K562 (cell line): ENCODE data around the gene RTL10. TPM values are rescaled to one million over a fixed set of nuclear protein-coding genes. Genes with fewer than 3 reads are reported as not detected.

Source experiments
- ATF7 ChIP-seq: fragments of 450-650 bp; IDR thresholded peaks from 2 replicates; pipeline ENCODE4 v1.7.1; 2014; ENCODE audit warnings: mild to moderate bottlenecking, moderate library complexity
- C11orf30 ChIP-seq: fragments of 450-650 bp; IDR thresholded peaks from 2 replicates; pipeline ENCODE4 v1.6.1; 2016; ENCODE audit warnings: low read depth, mild to moderate bottlenecking
- ETV6 ChIP-seq, 3 experiments: fragments of 150-350 bp in 1 of 3; sonication (generic) in 1 of 3; formaldehyde crosslinking in 1 of 3; IDR thresholded peaks; 2 replicates each; pipeline versions ENCODE4 v1.6.1 to v1.8.0; 2014 to 2022; ENCODE audit warnings: borderline replicate concordance in 2 of 3, low read depth in 2 of 3, antibody characterized with exemption in 1 of 3, low read length in 1 of 3, mild to moderate bottlenecking in 1 of 3, missing genetic modification reagents in 1 of 3
- FIP1L1 ChIP-seq: fragments of 200-400 bp; formaldehyde crosslinking; IDR thresholded peaks from 2 replicates; pipeline ENCODE4 v1.6.1; 2018; ENCODE audit warnings: mild to moderate bottlenecking, low read depth, low read length; ENCODE audit not compliant: poor library complexity, severe bottlenecking
- GABPA ChIP-seq: fragments of 200-800 bp; sonication (Bioruptor generic); conservative IDR thresholded peaks from 2 replicates; pipeline ENCODE4 v1.6.1; 2016; ENCODE audit warnings: low read depth, missing genetic modification characterization, missing compliant biosample characterization
- MYNN ChIP-seq, 2 experiments: sonication (generic); formaldehyde crosslinking in 1 of 2; IDR thresholded peaks; 2 replicates each; pipeline versions ENCODE4 v1.5.0 to v1.6.1; 2016 to 2020; ENCODE audit warnings: antibody characterized with exemption in 1 of 2, missing genetic modification reagents in 1 of 2
- NFE2 ChIP-seq: IDR thresholded peaks from 2 replicates; pipeline ENCODE4 v1.6.1; 2014; ENCODE audit warnings: antibody characterized with exemption, low read depth
- NUFIP1 ChIP-seq: fragments of 450-650 bp; IDR thresholded peaks from 2 replicates; pipeline ENCODE4 v1.6.1; 2018; ENCODE audit not compliant: partially characterized antibody
- POLR2AphosphoS2 ChIP-seq: IDR thresholded peaks from 2 replicates; pipeline ENCODE4 v1.6.1; 2012; ENCODE audit warnings: low read length, improper control_type of control experiment
- POLR3G ChIP-seq: IDR thresholded peaks from 2 replicates; pipeline ENCODE4 v1.6.1; 2011; ENCODE audit not compliant: insufficient read length, insufficient replicate concordance; ENCODE audit errors: extremely low read depth
- SMARCE1 ChIP-seq: fragments of 450-650 bp; IDR thresholded peaks from 2 replicates; pipeline ENCODE4 v1.7.1; 2016; ENCODE audit warnings: mild to moderate bottlenecking
- SREBF2 ChIP-seq: sonication (generic); formaldehyde crosslinking; IDR thresholded peaks from 2 replicates; pipeline ENCODE4 v1.4.0; 2020; ENCODE audit warnings: mild to moderate bottlenecking, missing genetic modification reagents
- TAL1 ChIP-seq: fragments of 450-650 bp; IDR thresholded peaks from 2 replicates; pipeline ENCODE4 v1.6.1; 2016; ENCODE audit warnings: mild to moderate bottlenecking
- polyA plus RNA-seq, 8 experiments: library from polyadenylated mRNA; depleted of rRNA in 4 of 8; stranded (reverse) in 5 of 8; unstranded in 3 of 8; fragments of >200 nt; fragmentation: Nextera tagmentation in 2 of 8; fragmentation: Illumina TruSeq in 1 of 8; extraction: Ambion mirVana in 2 of 8; extraction: Trizol in 1 of 8; gene quantifications; 2 replicates each; pipeline versions ENCODE4 v1.2.1 to v1.2.3, GENCODE V29; 2011 to 2014; ENCODE audit warnings: inconsistent platforms in 1 of 8, missing spikeins in 1 of 8
- total RNA-seq, 7 experiments: library from RNA; depleted of rRNA in 6 of 7; stranded (reverse); fragments of >200 nt in 6 of 7; fragmentation: Illumina TruSeq in 2 of 7; extraction: Trizol in 2 of 7; gene quantifications; 2 replicates each; pipeline versions ENCODE4 v1.2.1 to v1.2.3, GENCODE V29; 2011 to 2021; ENCODE audit warnings: low replicate concordance in 1 of 7
- TF ChIP-seq, protein P1 (sequence below): fragments of 150-350 bp; IDR thresholded peaks from 2 replicates; pipeline ENCODE4 v1.6.1; 2014; ENCODE audit warnings: low read depth, mild to moderate bottlenecking, low read length, borderline replicate concordance
- TF ChIP-seq, protein P2 (sequence below): fragments of 250-450 bp; sonication (Bioruptor Pico); IDR thresholded peaks from 2 replicates; pipeline ENCODE4 v1.8.0; 2021; ENCODE audit warnings: mild to moderate bottlenecking, moderate library complexity
- TF ChIP-seq, protein P3 (sequence below): fragments of 450-650 bp; IDR thresholded peaks from 2 replicates; pipeline ENCODE4 v1.6.1; 2016; ENCODE audit warnings: missing biosample characterization, missing genetic modification characterization
- TF ChIP-seq, protein P4 (sequence below): fragments of 450-650 bp; IDR thresholded peaks from 2 replicates; pipeline ENCODE4 v1.6.1; 2014; ENCODE audit warnings: low read depth, mild to moderate bottlenecking, moderate library complexity, borderline replicate concordance
- TF ChIP-seq, protein P5 (sequence below): fragments of 200-800 bp; sonication (Bioruptor generic); IDR thresholded peaks from 2 replicates; pipeline ENCODE4 v1.6.1; 2017; ENCODE audit warnings: missing genetic modification characterization, missing compliant biosample characterization

RTL10 gene
- total and polyA plus RNA-seq, 9 of the 15 experiments (the other 6 are each of a cell fraction or from before 2014, with no cell fraction given): 19.8 to 75.5 (median 32.5) TPM

DNA sequence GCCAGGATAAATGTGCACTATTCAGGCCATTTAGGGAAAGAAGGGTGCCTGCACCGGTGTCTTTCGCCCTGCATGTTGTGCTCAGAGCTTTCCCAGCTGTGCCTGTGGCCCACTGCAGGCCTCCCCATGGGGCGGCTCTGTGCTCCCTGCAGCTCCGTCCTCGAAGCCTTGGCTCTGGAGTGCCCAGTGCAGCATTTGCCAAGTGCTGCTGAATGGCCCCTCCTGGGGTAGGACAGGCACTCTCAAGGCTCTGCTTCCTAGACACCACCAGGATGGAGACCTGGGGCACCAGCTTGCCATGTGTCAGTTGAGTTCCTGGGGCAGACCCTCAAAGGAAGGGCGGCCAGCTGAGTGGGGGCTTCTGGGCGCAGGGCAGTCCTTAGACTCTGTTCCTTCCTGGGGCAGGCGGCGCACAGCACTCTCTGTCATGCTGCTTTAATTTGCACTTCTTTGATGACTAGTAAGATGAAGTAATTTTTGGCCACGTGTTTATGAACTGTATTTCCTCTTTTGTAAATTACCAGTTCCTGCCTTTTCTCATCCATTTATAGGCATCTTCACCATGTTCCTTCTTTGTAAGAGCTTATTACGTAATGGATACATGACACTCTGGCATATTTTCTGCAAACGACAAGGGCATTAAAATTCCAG is 32.1 kb upstream of the RTL10 start (continued):
- TF ChIP-seq, protein P1, sequence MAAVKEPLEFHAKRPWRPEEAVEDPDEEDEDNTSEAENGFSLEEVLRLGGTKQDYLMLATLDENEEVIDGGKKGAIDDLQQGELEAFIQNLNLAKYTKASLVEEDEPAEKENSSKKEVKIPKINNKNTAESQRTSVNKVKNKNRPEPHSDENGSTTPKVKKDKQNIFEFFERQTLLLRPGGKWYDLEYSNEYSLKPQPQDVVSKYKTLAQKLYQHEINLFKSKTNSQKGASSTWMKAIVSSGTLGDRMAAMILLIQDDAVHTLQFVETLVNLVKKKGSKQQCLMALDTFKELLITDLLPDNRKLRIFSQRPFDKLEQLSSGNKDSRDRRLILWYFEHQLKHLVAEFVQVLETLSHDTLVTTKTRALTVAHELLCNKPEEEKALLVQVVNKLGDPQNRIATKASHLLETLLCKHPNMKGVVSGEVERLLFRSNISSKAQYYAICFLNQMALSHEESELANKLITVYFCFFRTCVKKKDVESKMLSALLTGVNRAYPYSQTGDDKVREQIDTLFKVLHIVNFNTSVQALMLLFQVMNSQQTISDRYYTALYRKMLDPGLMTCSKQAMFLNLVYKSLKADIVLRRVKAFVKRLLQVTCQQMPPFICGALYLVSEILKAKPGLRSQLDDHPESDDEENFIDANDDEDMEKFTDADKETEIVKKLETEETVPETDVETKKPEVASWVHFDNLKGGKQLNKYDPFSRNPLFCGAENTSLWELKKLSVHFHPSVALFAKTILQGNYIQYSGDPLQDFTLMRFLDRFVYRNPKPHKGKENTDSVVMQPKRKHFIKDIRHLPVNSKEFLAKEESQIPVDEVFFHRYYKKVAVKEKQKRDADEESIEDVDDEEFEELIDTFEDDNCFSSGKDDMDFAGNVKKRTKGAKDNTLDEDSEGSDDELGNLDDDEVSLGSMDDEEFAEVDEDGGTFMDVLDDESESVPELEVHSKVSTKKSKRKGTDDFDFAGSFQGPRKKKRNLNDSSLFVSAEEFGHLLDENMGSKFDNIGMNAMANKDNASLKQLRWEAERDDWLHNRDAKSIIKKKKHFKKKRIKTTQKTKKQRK: no peak
- TF ChIP-seq, protein P2, sequence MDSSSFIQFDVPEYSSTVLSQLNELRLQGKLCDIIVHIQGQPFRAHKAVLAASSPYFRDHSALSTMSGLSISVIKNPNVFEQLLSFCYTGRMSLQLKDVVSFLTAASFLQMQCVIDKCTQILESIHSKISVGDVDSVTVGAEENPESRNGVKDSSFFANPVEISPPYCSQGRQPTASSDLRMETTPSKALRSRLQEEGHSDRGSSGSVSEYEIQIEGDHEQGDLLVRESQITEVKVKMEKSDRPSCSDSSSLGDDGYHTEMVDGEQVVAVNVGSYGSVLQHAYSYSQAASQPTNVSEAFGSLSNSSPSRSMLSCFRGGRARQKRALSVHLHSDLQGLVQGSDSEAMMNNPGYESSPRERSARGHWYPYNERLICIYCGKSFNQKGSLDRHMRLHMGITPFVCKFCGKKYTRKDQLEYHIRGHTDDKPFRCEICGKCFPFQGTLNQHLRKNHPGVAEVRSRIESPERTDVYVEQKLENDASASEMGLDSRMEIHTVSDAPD (CRISPR knock-in tag): no peak
- TF ChIP-seq MYNN (IDR thresholded peaks at IDR 0.05): no peak
- TF ChIP-seq MYNN (CRISPR knock-in tag; IDR thresholded peaks at IDR 0.05): no peak
- no peak for TF ChIP-seq C11orf30
- peak; percentile 56; the same call in 1 of the 2 replicates for TF ChIP-seq ATF7
- no peak for TF ChIP-seq SREBF2 (CRISPR knock-in tag)
- no peak for TF ChIP-seq POLR2AphosphoS2
- no peak for TF ChIP-seq NFE2
- TF ChIP-seq POLR3G: no peak
- TF ChIP-seq ETV6 (IDR thresholded peaks at IDR 0.05; ENCODE audit: borderline replicate concordance in 1 of 2, low read depth in 2 of 2, low read length in 1 of 2): no peak
- no peak for TF ChIP-seq ETV6 (CRISPR knock-in tag; IDR thresholded peaks at IDR 0.05; ENCODE audit: borderline replicate concordance)
- TF ChIP-seq, protein P3, sequence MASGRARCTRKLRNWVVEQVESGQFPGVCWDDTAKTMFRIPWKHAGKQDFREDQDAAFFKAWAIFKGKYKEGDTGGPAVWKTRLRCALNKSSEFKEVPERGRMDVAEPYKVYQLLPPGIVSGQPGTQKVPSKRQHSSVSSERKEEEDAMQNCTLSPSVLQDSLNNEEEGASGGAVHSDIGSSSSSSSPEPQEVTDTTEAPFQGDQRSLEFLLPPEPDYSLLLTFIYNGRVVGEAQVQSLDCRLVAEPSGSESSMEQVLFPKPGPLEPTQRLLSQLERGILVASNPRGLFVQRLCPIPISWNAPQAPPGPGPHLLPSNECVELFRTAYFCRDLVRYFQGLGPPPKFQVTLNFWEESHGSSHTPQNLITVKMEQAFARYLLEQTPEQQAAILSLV (tag): 0 out of 2 replicates have a peak, but pooled peaks have one; percentile 7
- TF ChIP-seq FIP1L1: no peak
- TF ChIP-seq, protein P4, sequence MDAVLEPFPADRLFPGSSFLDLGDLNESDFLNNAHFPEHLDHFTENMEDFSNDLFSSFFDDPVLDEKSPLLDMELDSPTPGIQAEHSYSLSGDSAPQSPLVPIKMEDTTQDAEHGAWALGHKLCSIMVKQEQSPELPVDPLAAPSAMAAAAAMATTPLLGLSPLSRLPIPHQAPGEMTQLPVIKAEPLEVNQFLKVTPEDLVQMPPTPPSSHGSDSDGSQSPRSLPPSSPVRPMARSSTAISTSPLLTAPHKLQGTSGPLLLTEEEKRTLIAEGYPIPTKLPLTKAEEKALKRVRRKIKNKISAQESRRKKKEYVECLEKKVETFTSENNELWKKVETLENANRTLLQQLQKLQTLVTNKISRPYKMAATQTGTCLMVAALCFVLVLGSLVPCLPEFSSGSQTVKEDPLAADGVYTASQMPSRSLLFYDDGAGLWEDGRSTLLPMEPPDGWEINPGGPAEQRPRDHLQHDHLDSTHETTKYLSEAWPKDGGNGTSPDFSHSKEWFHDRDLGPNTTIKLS: no peak
- no peak for TF ChIP-seq GABPA
- TF ChIP-seq NUFIP1: no peak
- no peak for TF ChIP-seq TAL1
- TF ChIP-seq, protein P5, sequence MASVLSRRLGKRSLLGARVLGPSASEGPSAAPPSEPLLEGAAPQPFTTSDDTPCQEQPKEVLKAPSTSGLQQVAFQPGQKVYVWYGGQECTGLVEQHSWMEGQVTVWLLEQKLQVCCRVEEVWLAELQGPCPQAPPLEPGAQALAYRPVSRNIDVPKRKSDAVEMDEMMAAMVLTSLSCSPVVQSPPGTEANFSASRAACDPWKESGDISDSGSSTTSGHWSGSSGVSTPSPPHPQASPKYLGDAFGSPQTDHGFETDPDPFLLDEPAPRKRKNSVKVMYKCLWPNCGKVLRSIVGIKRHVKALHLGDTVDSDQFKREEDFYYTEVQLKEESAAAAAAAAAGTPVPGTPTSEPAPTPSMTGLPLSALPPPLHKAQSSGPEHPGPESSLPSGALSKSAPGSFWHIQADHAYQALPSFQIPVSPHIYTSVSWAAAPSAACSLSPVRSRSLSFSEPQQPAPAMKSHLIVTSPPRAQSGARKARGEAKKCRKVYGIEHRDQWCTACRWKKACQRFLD (CRISPR knock-in tag): peak; percentile 82; the same call in 1 of the 2 replicates
- no peak for TF ChIP-seq SMARCE1
